ENCODE results near the gene RAP1B. TPM values are rescaled to one million over a fixed set of nuclear protein-coding genes. Genes with fewer than 3 reads are reported as not detected.

RAP1B gene
- total and polyA plus RNA-seq, 2 of the 13 experiments (the other 11 are each of a cell fraction or from before 2014, with no cell fraction given): 71.1 to 92.7 TPM

- peak; percentile 88 for TF ChIP-seq ZBTB34 (CRISPR knock-in tag; IDR thresholded peaks at IDR 0.05)
- TF ChIP-seq ZNF18 (CRISPR knock-in tag; IDR thresholded peaks at IDR 0.05; ENCODE audit: insufficient replicate concordance): no peak
- no peak for TF ChIP-seq RBM39 (IDR thresholded peaks at IDR 0.05; ENCODE audit: low read depth, low read length, poor library complexity, severe bottlenecking)
- TF ChIP-seq ZNF207 (IDR thresholded peaks at IDR 0.05; ENCODE audit: borderline replicate concordance): no peak
- peak; percentile 41; the same call in 1 of the 2 replicates for TF ChIP-seq ZNF281 (CRISPR knock-in tag; IDR thresholded peaks at IDR 0.05; ENCODE audit: borderline replicate concordance)
- no peak for TF ChIP-seq ARNT (IDR thresholded peaks at IDR 0.05)
- peak; percentile 95 for TF ChIP-seq KDM2A (CRISPR knock-in tag; IDR thresholded peaks at IDR 0.05; ENCODE audit: borderline replicate concordance, low read depth)
- TF ChIP-seq FOXA1 (IDR thresholded peaks at IDR 0.05): no peak
- TF ChIP-seq FOXA1 (CRISPR knock-in tag; IDR thresholded peaks at IDR 0.05): 0 out of 2 replicates have a peak, but pooled peaks have one; percentile 53
- TF ChIP-seq NFIC (IDR thresholded peaks at IDR 0.05; ENCODE audit: low read length): peak; percentile 72; the same call in 1 of the 2 replicates
- TF ChIP-seq DBP (CRISPR knock-in tag; IDR thresholded peaks at IDR 0.05; ENCODE audit: not compliant biosample characterization): no peak
- TF ChIP-seq RNF2 (conservative IDR thresholded peaks at IDR 0.05; ENCODE audit: low read depth): 0 out of 2 replicates have a peak, but pooled peaks have one; percentile 43
- no peak for TF ChIP-seq MBD4 (IDR thresholded peaks at IDR 0.05; ENCODE audit: borderline replicate concordance, low read length)
- TF ChIP-seq RBAK (CRISPR knock-in tag; IDR thresholded peaks at IDR 0.05): no peak
- TF ChIP-seq GZF1 (CRISPR knock-in tag; IDR thresholded peaks at IDR 0.05): peak; percentile 78; the same call in 1 of the 2 replicates
- TF ChIP-seq NRL (CRISPR knock-in tag; IDR thresholded peaks at IDR 0.05; ENCODE audit: borderline replicate concordance): peak; percentile 62; the same call in 1 of the 2 replicates
- peak; percentile 77; the same call in 1 of the 2 replicates for TF ChIP-seq TAF1 (CRISPR knock-in tag; IDR thresholded peaks at IDR 0.05)
- no peak for TF ChIP-seq ZNF775 (CRISPR knock-in tag; IDR thresholded peaks at IDR 0.05; ENCODE audit: borderline replicate concordance)
- TF ChIP-seq MED13 (CRISPR knock-in tag; IDR thresholded peaks at IDR 0.05): 0 out of 2 replicates have a peak, but pooled peaks have one; percentile 43
- TF ChIP-seq ZNF264 (CRISPR knock-in tag; IDR thresholded peaks at IDR 0.05): peak; percentile 88
- TF ChIP-seq IKZF1 (IDR thresholded peaks at IDR 0.05): no peak
- no peak for TF ChIP-seq HES4 (CRISPR knock-in tag; IDR thresholded peaks at IDR 0.05; ENCODE audit: borderline replicate concordance)
- no peak for TF ChIP-seq HNRNPUL1 (IDR thresholded peaks at IDR 0.05; ENCODE audit: low read depth, low read length)
- peak; percentile 89 for TF ChIP-seq MXD4 (CRISPR knock-in tag; IDR thresholded peaks at IDR 0.05)
Measured at GRCh38 chr12:68686595-68687521, 76.2 kb downstream of the RAP1B start, which contains the start of gene NUP107 (continued).

Data from HepG2 (cell line).